Measurements from ENCODE around the gene ATP13A4.

DNA sequence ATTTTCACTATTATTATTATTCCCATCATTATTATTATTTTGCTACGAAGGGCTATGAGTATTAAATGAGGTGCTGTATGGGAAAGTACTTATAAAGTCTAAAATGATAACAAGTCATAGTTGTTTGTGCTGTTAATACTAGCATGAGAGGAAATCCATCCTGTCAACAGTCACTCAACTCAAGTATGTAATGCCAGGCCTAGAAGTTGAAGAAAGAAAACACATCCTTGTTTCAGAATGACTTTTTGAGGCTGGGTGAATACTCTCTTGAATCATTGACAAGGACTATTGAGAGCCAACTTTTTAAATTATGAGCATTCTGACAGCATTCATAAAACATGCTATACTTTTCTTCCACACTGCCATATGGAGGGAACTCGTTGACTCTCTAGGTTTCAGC is 115.3 kb downstream of the ATP13A4 start:
- no peak for TF ChIP-seq POLR2A (IDR thresholded peaks at IDR 0.05; ENCODE audit: low read depth, low read length)
- no peak for TF ChIP-seq TAF1 (IDR thresholded peaks at IDR 0.05; ENCODE audit: borderline replicate concordance, low read depth, low read length)
- no peak for TF ChIP-seq POLR2AphosphoS5 (IDR thresholded peaks at IDR 0.05; ENCODE audit: low read depth, low read length)
